SHP77 (cell line): ENCODE data around the gene TLL2.

ENCODE experiments used
- DNase-seq, 2 experiments: peaks; one replicate each; lab custom pipeline; 2025; lab: John Stamatoyannopoulos, UW

The TLL2 gene

GRCh38 chr10:96395931-96396877 lies 117.5 kb downstream of the TLL2 start:
- peak; percentile 16 to 42 for DNase-seq

DNA sequence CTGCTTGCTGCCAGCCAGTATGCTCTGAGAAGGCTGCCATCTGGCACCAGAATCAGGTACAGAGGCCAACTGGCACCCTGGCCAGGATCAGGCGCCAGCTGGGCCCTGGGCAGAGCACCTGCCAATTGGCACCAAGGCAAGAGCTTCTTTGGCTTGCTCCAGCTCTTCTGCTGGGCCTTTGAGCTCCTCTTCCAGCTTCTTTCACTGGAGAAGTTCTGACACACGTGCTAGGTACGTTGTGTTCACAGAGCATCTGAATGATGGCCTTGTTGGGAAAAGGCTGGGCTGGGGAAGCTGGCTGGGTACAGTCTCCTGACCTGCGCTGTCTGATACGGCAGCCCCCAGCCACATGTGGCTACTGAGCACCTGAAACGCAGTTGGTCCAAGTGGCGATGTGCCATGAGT lies 123.3 kb downstream of the TLL2 start:
- peak in 1 of 2 experiments; percentile 50 for DNase-seq

DNA sequence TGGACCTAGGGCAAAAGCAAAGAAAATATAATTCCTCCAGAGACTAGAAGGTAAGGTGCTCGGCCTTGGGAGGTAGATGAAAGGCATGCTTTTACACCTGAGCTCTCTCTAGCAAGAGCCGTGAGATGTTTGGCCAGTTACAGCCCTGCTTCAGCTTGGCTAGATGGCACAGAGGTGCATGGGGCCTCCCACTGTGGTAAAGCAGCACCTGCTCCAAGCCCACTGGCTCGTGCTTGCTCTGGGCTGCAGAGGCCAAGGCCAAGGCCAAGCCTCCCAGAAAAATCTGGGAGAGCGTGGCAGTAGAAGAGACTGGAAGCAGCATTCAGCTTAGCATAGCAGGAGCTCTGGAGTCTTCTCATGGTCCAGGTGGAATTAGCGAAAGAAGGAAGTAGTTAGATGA lies 123.9 kb downstream of the TLL2 start:
- DNase-seq, result peak in 1 of 2 experiments; percentile 18

DNA sequence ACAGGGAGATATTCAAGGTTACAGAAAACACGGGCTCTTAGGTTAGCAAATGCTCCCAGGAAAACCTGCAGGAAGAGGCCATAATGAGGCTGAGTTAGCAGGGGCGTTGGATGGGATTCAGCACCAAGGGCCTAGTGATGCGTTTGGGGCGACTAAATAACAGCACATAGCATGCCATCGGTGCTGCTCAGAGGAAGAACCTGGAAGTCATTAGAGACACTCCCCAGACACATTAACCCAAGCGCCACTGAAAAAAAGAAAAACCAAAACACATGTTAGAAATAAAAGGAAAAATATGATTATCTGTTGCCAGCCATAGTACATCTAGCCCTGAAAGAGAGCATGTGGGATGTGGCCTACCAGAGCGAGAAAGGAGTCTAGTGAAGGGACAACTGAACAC lies 126.1 kb downstream of the TLL2 start:
- DNase-seq, result no peak

DNA sequence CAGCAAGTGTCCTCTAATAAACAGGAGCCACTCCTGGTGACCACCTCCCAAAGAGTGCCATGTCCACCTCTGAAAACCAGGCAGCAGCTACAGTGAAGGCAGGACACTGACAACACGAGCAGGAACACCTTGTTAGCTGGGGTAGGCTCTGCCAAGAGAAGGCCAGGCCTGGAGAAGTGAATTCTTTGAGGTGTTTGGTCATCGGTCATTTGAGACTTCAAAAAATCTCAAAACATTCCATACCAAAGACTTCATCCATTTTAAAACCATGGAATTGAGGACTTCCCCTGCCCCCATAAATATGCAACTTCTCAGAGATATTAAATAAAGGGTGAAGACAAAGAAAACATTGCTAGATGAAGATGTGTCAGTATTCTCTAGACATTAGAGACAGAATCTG lies 126.6 kb downstream of the TLL2 start:
- no peak for DNase-seq

DNA sequence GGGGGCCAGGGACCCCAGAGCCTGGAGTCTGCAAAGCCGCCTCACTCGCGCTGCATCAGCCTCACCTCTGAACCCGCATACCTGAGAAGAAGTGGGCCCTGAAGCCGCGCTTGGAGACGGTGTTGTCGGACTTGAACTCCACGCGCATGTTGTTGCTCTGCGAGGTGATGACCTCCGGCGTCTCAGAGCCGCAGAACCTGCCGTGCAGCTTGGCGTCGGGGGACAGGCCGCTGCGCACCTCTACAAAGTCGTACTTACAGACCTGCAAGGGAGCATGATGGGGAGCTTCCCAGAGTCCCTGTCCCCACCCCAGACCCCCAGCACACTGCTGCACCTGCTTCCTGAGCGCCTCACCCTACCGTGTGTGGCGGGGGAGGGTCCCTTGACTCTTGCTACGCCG lies 129.2 kb downstream of the TLL2 start:
- no peak for DNase-seq

DNA sequence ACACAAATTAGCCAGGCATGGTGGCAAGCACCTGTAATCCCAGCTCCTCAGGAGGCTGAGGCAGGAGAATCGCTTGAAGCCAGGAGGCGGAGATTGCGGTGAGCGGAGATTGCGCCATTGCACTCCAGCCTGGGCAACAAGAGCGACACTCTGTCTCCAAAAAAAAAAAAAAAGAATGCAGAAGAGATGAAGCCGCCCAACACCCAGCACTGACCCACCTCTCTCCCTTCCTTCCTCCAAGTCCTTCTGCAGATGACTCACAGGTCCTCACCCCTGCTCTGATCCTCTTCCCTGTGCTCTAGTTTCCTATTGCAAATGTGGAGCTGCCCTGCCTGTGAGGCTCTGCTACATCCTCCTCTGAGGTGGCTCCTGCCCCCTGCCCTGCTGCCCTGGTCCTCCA lies 132.9 kb downstream of the TLL2 start:
- no peak for DNase-seq

GRCh38 chr10:96379758-96380157 lies 134.0 kb downstream of the TLL2 start:
- no peak for DNase-seq

DNA sequence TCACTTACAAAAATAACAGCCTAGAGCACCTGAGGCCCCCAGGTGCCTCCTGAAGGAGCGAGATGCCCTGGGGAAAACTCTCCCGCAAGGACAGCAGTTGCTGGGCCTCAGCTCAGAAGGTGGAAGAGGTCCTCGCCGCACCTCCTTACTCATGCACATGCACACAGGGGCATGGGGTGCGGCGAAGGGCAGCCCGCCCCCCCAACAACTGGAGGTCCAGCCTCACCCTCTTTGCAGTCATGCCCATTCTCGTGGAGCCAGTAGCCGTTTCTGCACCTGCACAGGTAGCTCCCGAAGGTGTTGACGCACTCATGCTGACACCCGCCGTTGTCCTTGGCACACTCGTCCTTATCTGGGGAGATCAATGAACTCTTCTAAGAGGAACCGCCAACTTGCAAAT lies 135.0 kb downstream of the TLL2 start:
- no peak for DNase-seq

DNA sequence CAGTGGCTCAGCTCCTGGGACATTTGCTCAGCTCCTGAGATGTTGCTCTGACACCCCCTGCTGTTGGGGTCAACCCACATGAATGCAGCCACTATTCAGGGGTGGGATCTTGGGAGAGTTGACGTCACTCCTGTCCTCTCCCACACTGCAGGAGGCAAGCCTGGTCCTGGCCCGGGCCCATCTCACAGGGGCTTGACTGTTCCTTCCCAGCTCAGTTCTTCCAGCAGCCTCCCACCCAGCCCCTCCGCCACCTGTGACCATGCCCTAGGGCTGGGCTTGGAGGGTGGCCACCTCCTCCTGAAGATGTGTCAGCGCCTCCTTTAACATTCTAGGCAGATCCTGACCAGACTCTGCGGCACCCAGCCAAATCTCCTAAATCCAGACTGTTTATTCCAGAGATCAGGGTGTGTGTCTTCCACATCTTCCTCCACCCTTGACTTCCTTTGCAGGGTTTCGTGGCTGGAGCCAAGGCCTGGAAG lies 135.9 kb downstream of the TLL2 start:
- DNase-seq, result no peak

GRCh38 chr10:96376483-96376882 lies 137.2 kb downstream of the TLL2 start:
- no peak for DNase-seq

GRCh38 chr10:96374985-96375830 lies 138.5 kb downstream of the TLL2 start:
- DNase-seq, result peak; percentile 84 to 86

DNA sequence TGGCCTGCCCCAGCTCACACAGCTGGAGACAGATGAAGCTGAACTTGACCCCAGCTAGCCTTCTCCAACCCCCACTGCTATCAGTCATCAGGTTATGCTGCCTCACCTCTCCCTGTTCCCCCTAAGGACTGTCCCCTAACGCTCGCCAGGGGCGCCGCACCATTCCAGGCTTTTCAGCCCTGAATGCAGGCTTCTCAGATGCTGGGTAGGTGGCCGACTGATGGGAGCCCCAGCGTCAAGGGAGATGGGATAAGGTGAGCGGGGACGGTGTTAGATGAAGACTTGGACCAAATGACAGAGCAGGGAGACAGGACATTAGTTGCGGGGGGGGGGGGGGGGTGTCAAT lies 139.1 kb downstream of the TLL2 start:
- DNase-seq, result no peak

DNA sequence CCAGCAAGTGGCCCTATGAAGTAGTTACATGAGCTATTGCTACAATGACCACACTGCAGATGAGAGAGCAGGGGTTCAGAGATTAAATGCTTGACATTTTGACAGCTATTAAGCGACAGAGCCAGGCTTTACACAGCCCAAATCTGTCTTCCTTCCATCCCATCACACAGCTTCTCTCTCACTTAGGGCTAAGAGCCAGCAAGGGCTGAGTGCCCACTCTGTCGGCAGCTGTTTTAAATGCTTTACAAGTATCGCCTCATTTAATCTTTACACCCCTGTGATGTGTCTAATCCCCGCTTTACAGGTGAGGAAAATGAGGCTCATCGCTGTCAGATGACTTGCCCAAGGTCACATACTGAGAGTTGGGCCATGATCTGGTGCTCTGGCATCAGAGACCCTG lies 139.7 kb downstream of the TLL2 start:
- DNase-seq, result no peak

DNA sequence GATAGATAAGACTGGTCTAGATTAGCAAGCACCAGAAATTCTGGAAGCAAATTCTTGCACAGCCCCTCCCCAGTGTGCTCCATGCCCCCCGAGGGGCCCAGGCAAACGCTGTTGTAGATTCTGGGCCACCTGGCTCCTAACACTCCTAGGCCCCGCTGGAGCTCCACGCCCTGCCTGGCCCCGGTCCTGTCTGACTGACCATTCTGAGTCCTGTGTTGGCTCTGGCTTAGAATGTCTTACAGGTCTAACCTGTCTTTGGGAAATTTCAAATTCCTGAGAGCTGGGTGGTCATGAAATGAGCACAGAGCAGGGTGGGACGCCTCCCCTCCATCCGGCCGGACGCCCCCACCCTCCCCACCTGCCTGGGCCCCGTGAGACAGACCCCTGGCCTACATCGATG lies 142.4 kb downstream of the TLL2 start:
- DNase-seq, result no peak

DNA sequence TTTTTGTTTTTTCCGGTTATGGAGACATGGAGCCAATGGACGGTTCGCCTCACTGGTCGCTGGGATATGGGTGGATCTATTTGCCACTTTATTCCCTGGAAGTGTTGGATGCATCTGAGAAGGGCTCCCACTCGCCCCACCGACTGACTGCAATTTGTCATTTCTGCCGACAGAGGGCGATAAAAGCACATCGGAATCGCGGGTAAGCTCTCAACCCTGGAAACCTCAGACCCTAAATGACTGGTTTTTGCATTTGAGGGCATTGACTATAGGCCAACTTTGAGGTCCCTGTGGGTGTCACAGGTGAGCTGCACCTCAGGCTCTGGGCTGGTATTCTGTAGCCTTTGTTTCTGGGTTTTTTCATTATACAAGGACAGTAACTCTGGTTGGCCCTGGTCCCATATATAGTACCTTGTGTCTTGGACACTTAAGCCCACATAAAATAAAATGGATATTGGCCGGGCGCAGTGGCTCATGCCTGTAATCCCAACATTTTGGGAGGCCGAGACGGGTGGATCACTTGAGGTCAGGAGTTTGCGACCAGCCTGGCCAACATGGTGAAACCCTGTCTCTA lies 143.1 kb downstream of the TLL2 start:
- peak; percentile 15 to 41 for DNase-seq

- no peak for DNase-seq
Measured at GRCh38 chr10:96369890-96370583, 143.7 kb downstream of the TLL2 start.

DNA sequence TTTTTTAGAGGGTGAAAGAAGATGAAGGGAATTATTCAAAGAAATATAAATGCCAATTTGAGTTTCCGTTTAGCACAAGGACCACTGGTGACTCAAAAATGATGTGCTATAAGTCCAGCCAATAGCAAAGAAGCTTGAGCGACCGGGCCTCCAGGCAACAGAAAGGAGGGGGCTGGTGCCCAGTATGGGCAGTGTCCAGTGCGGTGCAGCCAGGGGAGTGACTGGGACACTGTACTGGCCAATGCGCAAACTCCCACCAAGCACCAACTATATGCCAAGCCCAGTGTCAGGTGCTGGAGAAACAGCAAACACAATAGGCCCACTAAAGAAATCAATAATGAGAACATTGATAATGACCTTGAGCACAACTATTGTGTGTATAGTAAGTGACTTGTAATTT lies 144.8 kb downstream of the TLL2 start:
- DNase-seq, result no peak

DNA sequence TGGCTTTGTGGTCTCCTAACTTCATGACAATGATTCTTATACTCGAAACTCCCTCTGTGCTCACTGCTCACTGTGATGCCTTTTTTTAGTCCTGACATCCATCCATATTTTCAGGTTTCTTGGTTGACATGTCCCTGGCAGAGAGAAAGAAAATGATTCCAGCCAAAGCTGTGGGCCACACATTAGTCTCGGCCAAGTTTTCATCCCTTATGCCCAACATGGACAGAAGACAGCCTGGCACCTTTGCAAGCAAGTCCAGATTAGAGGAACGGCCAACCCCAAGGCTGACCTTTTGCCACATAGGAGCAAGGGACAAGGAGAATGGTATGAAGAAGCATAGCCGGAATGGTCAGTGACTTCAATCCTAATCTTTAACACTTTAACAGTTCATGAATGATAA lies 146.3 kb downstream of the TLL2 start:
- DNase-seq, result no peak

- no peak for DNase-seq
Measured at GRCh38 chr10:96366508-96366907, 147.2 kb downstream of the TLL2 start.

DNA sequence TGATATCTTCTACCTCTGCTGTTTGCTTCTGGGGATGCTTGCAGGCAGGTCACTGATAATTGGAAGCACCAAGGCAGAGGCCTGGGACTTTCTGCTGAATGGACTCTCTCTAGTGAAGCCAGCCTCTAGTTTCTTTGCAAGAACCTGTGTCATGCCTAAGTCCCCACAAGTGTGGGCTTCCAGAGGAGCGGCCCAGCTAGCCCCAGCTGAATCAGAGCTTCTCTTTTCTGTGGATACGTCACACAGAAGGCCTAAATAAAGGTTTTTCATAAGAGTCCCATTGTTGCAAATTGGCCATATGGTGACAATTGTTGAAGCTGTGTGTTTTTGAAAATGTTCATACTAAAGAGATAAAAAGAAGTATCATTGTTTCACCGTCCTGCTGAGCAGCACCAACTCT lies 148.2 kb downstream of the TLL2 start:
- no peak for DNase-seq

- no peak for DNase-seq
Measured at GRCh38 chr10:96360766-96361165, 153.0 kb downstream of the TLL2 start.
